ENCODE measurements around the gene HTR5A. TPM values are rescaled to one million over a fixed set of nuclear protein-coding genes. Genes with fewer than 3 reads are reported as not detected.

HTR5A gene
- not detected in 2 replicates for total RNA-seq

GRCh38 chr7:155069992-155070751, at the start of gene HTR5A:
Gene HTR5A (plus strand): TSS chr7:155070324. CDS start chr7:155070900, 576 bp downstream.

Other genes with a start within 250 kb of the HTR5A start
- gene PAXIP1, start 67.2 kb upstream of the HTR5A start, total RNA-seq = 4.3 and 5.6 TPM in 2 replicates
- 33.1 and 43.9 TPM in 2 replicates for gene INSIG1, start 227.6 kb downstream of the HTR5A start, total RNA-seq

Data from dermis lymphatic vessel endothelial cell (primary cell).